Measurements from ENCODE around the gene OSTC.

The OSTC gene

GRCh38 chr4:108644237-108644636, 6.2 kb upstream of the OSTC start:
- no peak for DNase-seq (ENCODE audit: low read depth in 2 of 3, low spot score in 1 of 3)

GRCh38 chr4:108646706-108647105, 3.7 kb upstream of the OSTC start:
- no peak for DNase-seq (ENCODE audit: low read depth in 2 of 3, low spot score in 1 of 3)

- no peak for DNase-seq (ENCODE audit: low read depth in 2 of 3, low spot score in 1 of 3)
These were observed 562 bp upstream of the OSTC start for GRCh38 chr4:108649863-108650211.

- DNase-seq (ENCODE audit: low read depth in 2 of 3, low spot score in 1 of 3): no peak
These were observed 804 bp downstream of the OSTC start for GRCh38 chr4:108651014-108651791.

- DNase-seq (ENCODE audit: low read depth in 2 of 3, low spot score in 1 of 3): no peak
These were observed 12.2 kb downstream of the OSTC start for GRCh38 chr4:108662629-108663028.

GRCh38 chr4:108674356-108674977, 24.1 kb downstream of the OSTC start:
- DNase-seq (ENCODE audit: low read depth in 2 of 3, low spot score in 1 of 3): no peak

GRCh38 chr4:108681321-108681809, 31.0 kb downstream of the OSTC start:
- DNase-seq (ENCODE audit: low read depth in 2 of 3, low spot score in 1 of 3): no peak

GRCh38 chr4:108683479-108683878, 33.1 kb downstream of the OSTC start:
- no peak for DNase-seq (ENCODE audit: low read depth in 2 of 3, low spot score in 1 of 3)

- DNase-seq (ENCODE audit: low read depth in 2 of 3, low spot score in 1 of 3): no peak
These were observed 34.8 kb downstream of the OSTC start for GRCh38 chr4:108685036-108685686.

- no peak for DNase-seq (ENCODE audit: low read depth in 2 of 3, low spot score in 1 of 3)
These were observed 40.3 kb downstream of the OSTC start for GRCh38 chr4:108690738-108691137.

GRCh38 chr4:108693211-108693610, 42.8 kb downstream of the OSTC start:
- no peak for DNase-seq (ENCODE audit: low read depth in 2 of 3, low spot score in 1 of 3)

- DNase-seq (ENCODE audit: low read depth in 2 of 3, low spot score in 1 of 3): no peak
These were observed 43.4 kb downstream of the OSTC start for GRCh38 chr4:108693819-108694218.

- no peak for DNase-seq (ENCODE audit: low read depth in 2 of 3, low spot score in 1 of 3)
These were observed 44.0 kb downstream of the OSTC start for GRCh38 chr4:108694423-108694822.

- no peak for DNase-seq (ENCODE audit: low read depth in 2 of 3, low spot score in 1 of 3)
These were observed 44.7 kb downstream of the OSTC start for GRCh38 chr4:108695062-108695461.

GRCh38 chr4:108696160-108696559, 45.8 kb downstream of the OSTC start:
- DNase-seq (ENCODE audit: low read depth in 2 of 3, low spot score in 1 of 3): no peak

- DNase-seq (ENCODE audit: low read depth in 2 of 3, low spot score in 1 of 3): no peak
These were observed 49.8 kb downstream of the OSTC start for GRCh38 chr4:108700081-108700757.

GRCh38 chr4:108702960-108703359, 52.6 kb downstream of the OSTC start:
- no peak for DNase-seq (ENCODE audit: low read depth in 2 of 3, low spot score in 1 of 3)

GRCh38 chr4:108703370-108703769, 53.0 kb downstream of the OSTC start:
- DNase-seq (ENCODE audit: low read depth in 2 of 3, low spot score in 1 of 3): no peak

GRCh38 chr4:108703966-108704365, 53.6 kb downstream of the OSTC start:
- no peak for DNase-seq (ENCODE audit: low read depth in 2 of 3, low spot score in 1 of 3)

GRCh38 chr4:108706289-108706688, 55.9 kb downstream of the OSTC start:
- no peak for DNase-seq (ENCODE audit: low read depth in 2 of 3, low spot score in 1 of 3)

- DNase-seq (ENCODE audit: low read depth in 2 of 3, low spot score in 1 of 3): no peak
These were observed 58.8 kb downstream of the OSTC start for GRCh38 chr4:108709234-108709633.

GRCh38 chr4:108709722-108710121, 59.3 kb downstream of the OSTC start:
- DNase-seq (ENCODE audit: low read depth in 2 of 3, low spot score in 1 of 3): no peak
